Hepatocyte (in vitro differentiated cells): Measurements from ENCODE around the gene CHST2.

Experiments used
- EZH2 ChIP-seq: fragments of 200-600 bp; sonication (generic); IDR thresholded peaks from 2 replicates; pipeline ENCODE4 v1.6.1; 2016; ENCODE audit warnings: antibody characterized with exemption, mild to moderate bottlenecking, borderline replicate concordance
- TF ChIP-seq, protein P1 (sequence below): fragments of 200-600 bp; sonication (generic); IDR thresholded peaks from 2 replicates; pipeline ENCODE4 v1.5.1; 2016; ENCODE audit warnings: antibody characterized with exemption, mild to moderate bottlenecking; ENCODE audit not compliant: poor library complexity

DNA sequence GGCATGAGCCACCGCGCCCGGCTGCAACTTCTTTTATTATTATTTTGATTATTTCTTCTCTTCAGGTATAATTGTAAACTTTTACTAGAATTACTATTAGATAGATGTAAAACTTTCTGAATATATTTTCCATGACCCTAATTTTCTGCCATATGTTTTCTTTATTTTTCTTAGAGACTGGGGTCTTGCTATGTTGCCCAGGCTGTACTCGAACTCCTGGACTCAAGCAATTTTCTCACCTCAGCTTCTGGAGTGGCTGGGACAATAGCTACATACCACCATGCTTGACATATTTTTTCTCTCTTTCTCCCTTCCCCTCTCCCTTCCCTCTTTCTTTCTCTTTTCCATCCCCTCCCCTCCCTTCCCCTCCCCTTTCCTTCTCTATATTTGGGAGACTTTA, 29.6 kb upstream of the CHST2 start:
- TF ChIP-seq, protein P1, sequence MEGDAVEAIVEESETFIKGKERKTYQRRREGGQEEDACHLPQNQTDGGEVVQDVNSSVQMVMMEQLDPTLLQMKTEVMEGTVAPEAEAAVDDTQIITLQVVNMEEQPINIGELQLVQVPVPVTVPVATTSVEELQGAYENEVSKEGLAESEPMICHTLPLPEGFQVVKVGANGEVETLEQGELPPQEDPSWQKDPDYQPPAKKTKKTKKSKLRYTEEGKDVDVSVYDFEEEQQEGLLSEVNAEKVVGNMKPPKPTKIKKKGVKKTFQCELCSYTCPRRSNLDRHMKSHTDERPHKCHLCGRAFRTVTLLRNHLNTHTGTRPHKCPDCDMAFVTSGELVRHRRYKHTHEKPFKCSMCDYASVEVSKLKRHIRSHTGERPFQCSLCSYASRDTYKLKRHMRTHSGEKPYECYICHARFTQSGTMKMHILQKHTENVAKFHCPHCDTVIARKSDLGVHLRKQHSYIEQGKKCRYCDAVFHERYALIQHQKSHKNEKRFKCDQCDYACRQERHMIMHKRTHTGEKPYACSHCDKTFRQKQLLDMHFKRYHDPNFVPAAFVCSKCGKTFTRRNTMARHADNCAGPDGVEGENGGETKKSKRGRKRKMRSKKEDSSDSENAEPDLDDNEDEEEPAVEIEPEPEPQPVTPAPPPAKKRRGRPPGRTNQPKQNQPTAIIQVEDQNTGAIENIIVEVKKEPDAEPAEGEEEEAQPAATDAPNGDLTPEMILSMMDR, result no peak
- TF ChIP-seq EZH2, result no peak
